ENCODE measurements around the gene IL13.

Gene IL13

DNA sequence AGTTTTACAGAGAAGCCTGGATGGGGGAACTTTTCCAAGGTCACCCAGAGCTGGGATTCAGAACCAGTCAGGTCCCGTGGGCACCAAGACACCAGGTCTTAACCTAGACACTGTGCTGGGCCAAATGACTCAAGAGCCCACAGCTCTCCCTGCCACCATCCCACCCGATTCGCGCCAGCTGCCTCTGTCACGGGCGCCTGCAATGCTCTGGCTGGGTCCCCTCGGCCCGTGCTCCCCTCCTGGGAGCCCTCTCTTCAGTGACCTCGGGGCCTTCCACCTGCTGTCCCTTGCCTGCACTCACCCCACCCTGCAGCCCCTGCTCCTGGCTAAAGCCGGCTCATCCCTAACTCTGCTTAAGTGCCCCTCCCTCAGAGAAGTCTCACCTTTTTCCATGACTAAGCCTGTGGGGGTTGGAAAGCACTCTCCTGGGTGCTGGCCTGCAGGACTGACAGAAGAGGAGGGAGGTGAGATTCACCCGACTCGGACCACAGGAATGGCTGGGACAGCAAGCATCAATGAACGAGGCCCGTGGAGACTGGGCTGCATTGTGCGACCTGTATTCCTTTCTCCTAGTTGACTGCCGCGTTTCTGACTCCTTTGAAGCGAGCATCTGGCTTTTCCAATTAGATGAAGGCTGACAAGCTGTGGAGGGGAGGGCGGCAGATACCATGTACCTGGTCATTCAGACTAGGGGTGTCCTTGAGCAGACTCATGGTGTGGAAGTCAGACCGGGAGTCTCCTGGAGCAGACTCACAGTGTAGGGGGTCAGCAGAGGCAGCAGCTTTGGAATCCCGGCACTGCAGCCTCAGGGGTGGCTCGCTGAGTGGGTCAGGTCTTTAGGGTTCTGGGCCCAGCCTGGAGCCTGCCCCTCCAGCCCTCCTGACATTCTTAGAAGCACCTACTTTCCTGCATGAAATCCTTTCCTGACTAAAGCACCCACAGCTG lies 10.1 kb downstream of the IL13 start:
- Histone ChIP-seq H3K9me3 (ENCODE audit: control insufficient read depth, low read length) (no peaks in the 10 kb centered on the region), H3K9ac (ENCODE audit: low read length) (no peak overlapping the region), H3K27me3 (ENCODE audit: control insufficient read depth, insufficient read depth, low read length) (no peaks in the 10 kb centered on the region), H3K36me3 (ENCODE audit: control insufficient read depth, insufficient read depth, low read length) (no peaks in the 10 kb centered on the region), H3K4me3 (ENCODE audit: low read length) (no peak overlapping the region), H3K4me1 (ENCODE audit: control insufficient read depth, insufficient read depth, low read length) (peaks cover 22% of the 10 kb centered on the region)

DNA sequence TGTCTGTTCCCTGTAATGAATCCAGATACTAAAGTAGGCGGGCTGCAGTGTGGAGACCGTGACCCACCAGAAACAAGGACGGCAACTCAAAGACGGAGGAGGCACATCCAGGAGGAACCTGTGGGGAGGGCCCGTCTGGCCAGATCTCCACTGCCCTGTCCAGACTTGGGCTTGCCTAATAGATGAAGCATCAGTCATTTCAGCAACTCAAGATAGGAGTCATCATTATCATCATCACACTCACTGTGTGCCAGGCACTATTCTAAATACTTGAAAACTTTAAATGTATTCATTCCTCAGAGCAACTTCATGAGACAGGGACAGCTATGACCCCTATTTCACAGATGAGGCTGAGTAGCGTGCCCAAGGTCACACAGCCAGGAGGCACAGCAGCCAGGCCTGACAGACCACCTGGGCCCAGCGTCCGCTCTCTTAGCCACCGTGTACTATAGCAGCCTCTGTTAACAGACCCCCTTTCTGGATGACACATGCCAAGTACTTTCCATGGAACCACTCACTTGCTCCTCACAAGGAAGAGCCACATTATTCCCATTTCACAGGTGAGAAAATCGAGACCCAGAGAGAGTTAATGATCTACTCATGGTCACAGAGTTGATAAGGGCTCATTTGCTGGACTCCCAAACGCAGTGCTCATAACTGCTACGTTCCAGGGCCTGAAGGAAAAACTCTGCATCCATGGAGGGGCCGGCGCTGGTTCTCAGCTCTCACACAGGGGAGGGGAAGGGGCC lies 10.9 kb downstream of the IL13 start:
- no peaks in the 10 kb centered on the region for H3K9me3 ChIP-seq (ENCODE audit: control insufficient read depth, low read length)
- H3K4me1 ChIP-seq (ENCODE audit: control insufficient read depth, insufficient read depth, low read length): peaks cover 20% of the 10 kb centered on the region
- H3K27me3 ChIP-seq (ENCODE audit: control insufficient read depth, insufficient read depth, low read length): no peaks in the 10 kb centered on the region
- no peak overlapping the region for H3K4me3 ChIP-seq (ENCODE audit: low read length)
- no peaks in the 10 kb centered on the region for H3K36me3 ChIP-seq (ENCODE audit: control insufficient read depth, insufficient read depth, low read length)
- no peak overlapping the region for H3K9ac ChIP-seq (ENCODE audit: low read length)

- no peaks in the 10 kb centered on the region for H3K36me3 ChIP-seq (ENCODE audit: control insufficient read depth, insufficient read depth, low read length)
- no peak overlapping the region for H3K4me3 ChIP-seq (ENCODE audit: low read length)
- H3K4me1 ChIP-seq (ENCODE audit: control insufficient read depth, insufficient read depth, low read length): peaks cover 19% of the 10 kb centered on the region
- H3K9ac ChIP-seq (ENCODE audit: low read length): no peak overlapping the region
- no peaks in the 10 kb centered on the region for H3K27me3 ChIP-seq (ENCODE audit: control insufficient read depth, insufficient read depth, low read length)
- H3K9me3 ChIP-seq (ENCODE audit: control insufficient read depth, low read length): no peaks in the 10 kb centered on the region
Observed at GRCh38 chr5:132669455-132669820, 11.5 kb downstream of the IL13 start.

- no peak overlapping the region for H3K4me3 ChIP-seq (ENCODE audit: low read length)
- H3K27me3 ChIP-seq (ENCODE audit: control insufficient read depth, insufficient read depth, low read length): no peaks in the 10 kb centered on the region
- peaks cover 25% of the 10 kb centered on the region for H3K4me1 ChIP-seq (ENCODE audit: control insufficient read depth, insufficient read depth, low read length)
- no peaks in the 10 kb centered on the region for H3K9me3 ChIP-seq (ENCODE audit: control insufficient read depth, low read length)
- no peaks in the 10 kb centered on the region for H3K36me3 ChIP-seq (ENCODE audit: control insufficient read depth, insufficient read depth, low read length)
- no peak overlapping the region for H3K9ac ChIP-seq (ENCODE audit: low read length)
Observed at GRCh38 chr5:132669966-132670882, 12.3 kb downstream of the IL13 start.

GRCh38 chr5:132671000-132671399 lies 13.0 kb downstream of the IL13 start:
- Histone ChIP-seq H3K9me3 (ENCODE audit: control insufficient read depth, low read length) (no peaks in the 10 kb centered on the region), H3K4me3 (ENCODE audit: low read length) (no peak overlapping the region), H3K36me3 (ENCODE audit: control insufficient read depth, insufficient read depth, low read length) (no peaks in the 10 kb centered on the region), H3K27me3 (ENCODE audit: control insufficient read depth, insufficient read depth, low read length) (no peaks in the 10 kb centered on the region), H3K9ac (ENCODE audit: low read length) (no peak overlapping the region), H3K4me1 (ENCODE audit: control insufficient read depth, insufficient read depth, low read length) (peaks cover 25% of the 10 kb centered on the region)

- Histone ChIP-seq H3K27me3 (ENCODE audit: control insufficient read depth, insufficient read depth, low read length) (no peaks in the 10 kb centered on the region), H3K9ac (ENCODE audit: low read length) (no peak overlapping the region), H3K9me3 (ENCODE audit: control insufficient read depth, low read length) (no peaks in the 10 kb centered on the region), H3K4me1 (ENCODE audit: control insufficient read depth, insufficient read depth, low read length) (peaks cover 32% of the 10 kb centered on the region), H3K36me3 (ENCODE audit: control insufficient read depth, insufficient read depth, low read length) (no peaks in the 10 kb centered on the region), H3K4me3 (ENCODE audit: low read length) (no peak overlapping the region)
Observed at GRCh38 chr5:132673488-132673887, 15.5 kb downstream of the IL13 start.

DNA sequence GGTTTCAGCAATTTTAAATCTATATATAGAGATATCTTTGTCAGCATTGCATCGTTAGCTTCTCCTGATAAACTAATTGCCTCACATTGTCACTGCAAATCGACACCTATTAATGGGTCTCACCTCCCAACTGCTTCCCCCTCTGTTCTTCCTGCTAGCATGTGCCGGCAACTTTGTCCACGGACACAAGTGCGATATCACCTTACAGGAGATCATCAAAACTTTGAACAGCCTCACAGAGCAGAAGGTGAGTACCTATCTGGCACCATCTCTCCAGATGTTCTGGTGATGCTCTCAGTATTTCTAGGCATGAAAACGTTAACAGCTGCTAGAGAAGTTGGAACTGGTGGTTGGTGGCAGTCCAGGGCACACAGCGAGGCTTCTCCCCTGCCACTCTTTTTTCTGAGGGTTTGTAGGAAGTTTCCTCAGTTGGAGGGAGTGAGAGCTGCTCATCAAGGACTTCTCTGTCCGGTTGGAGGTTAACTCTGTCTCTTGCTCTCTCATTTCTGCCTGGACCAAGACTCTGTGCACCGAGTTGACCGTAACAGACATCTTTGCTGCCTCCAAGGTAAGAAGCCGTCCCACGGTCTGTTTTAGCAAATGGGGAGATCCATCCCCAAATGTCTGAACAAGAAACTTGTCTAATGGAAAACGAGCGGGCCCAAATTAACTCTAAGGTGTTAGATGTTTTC lies 16.1 kb downstream of the IL13 start, which contains the start of gene IL4:
Gene IL4 (plus strand): TSS at position 51 of the 692 bp plus-strand sequence. CDS start 62 bp downstream, at position 113.
- no peaks in the 10 kb centered on the region for H3K27me3 ChIP-seq (ENCODE audit: control insufficient read depth, insufficient read depth, low read length)
- H3K4me3 ChIP-seq (ENCODE audit: low read length): no peak within 1 kb of the TSS
- peaks cover 32% of the 10 kb centered on the region for H3K4me1 ChIP-seq (ENCODE audit: control insufficient read depth, insufficient read depth, low read length)
- H3K36me3 ChIP-seq (ENCODE audit: control insufficient read depth, insufficient read depth, low read length): no peaks in the 10 kb centered on the region
- no peaks in the 10 kb centered on the region for H3K9me3 ChIP-seq (ENCODE audit: control insufficient read depth, low read length)
- no peak within 1 kb of the TSS for H3K9ac ChIP-seq (ENCODE audit: low read length)

DNA sequence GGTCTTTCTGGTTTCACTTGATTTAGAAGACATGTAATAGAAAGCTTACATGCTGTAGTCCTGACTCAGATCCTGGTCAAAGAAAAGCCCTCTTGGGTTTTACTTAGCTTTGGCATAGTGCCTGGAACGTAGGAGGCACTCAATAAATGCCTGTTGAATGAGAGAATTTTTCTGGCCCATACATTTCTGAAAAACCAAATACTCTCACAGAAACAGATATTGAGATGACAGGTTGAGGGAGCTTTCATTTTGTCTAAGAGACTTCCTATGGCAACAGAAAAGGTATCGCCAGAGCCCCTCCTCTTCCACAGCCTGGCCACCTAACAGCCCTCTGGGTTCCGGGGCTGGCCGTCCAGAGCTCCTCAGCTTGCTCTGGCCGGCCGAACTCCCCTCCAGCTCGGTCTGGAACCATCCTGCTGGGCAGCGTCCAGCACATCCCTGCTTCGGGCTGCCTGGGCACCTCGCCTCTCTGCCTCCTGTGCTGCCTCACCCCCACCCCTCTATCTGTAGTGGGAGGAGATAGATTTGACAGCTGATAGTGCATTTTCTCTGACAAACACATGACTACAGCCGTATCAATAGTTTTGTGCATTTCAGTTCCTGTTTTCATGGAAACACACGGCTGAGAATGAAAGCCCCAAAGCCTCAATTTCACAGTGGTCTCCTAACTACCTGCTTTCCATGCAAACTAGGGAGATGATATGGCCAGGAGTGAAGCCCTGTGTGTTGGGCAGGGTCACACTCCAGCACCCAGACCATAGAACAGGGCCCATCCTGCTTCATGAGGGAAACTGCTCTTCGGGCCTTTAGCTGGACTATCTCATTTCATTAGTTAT lies 16.9 kb downstream of the IL13 start:
- Histone ChIP-seq H3K4me1 (ENCODE audit: control insufficient read depth, insufficient read depth, low read length) (peaks cover 36% of the 10 kb centered on the region), H3K9me3 (ENCODE audit: control insufficient read depth, low read length) (no peaks in the 10 kb centered on the region), H3K27me3 (ENCODE audit: control insufficient read depth, insufficient read depth, low read length) (no peaks in the 10 kb centered on the region), H3K4me3 (ENCODE audit: low read length) (no peak overlapping the region), H3K36me3 (ENCODE audit: control insufficient read depth, insufficient read depth, low read length) (no peaks in the 10 kb centered on the region), H3K9ac (ENCODE audit: low read length) (no peak overlapping the region)

GRCh38 chr5:132675936-132676689 lies 18.1 kb downstream of the IL13 start:
- H3K4me3 ChIP-seq (ENCODE audit: low read length): no peak overlapping the region
- no peaks in the 10 kb centered on the region for H3K36me3 ChIP-seq (ENCODE audit: control insufficient read depth, insufficient read depth, low read length)
- H3K27me3 ChIP-seq (ENCODE audit: control insufficient read depth, insufficient read depth, low read length): no peaks in the 10 kb centered on the region
- no peaks in the 10 kb centered on the region for H3K9me3 ChIP-seq (ENCODE audit: control insufficient read depth, low read length)
- H3K9ac ChIP-seq (ENCODE audit: low read length): no peak overlapping the region
- peaks cover 38% of the 10 kb centered on the region for H3K4me1 ChIP-seq (ENCODE audit: control insufficient read depth, insufficient read depth, low read length)

- H3K27me3 ChIP-seq (ENCODE audit: control insufficient read depth, insufficient read depth, low read length): no peaks in the 10 kb centered on the region
- H3K4me3 ChIP-seq (ENCODE audit: low read length): no peak overlapping the region
- H3K9ac ChIP-seq (ENCODE audit: low read length): no peak overlapping the region
- H3K36me3 ChIP-seq (ENCODE audit: control insufficient read depth, insufficient read depth, low read length): no peaks in the 10 kb centered on the region
- peaks cover 38% of the 10 kb centered on the region for H3K4me1 ChIP-seq (ENCODE audit: control insufficient read depth, insufficient read depth, low read length)
- no peaks in the 10 kb centered on the region for H3K9me3 ChIP-seq (ENCODE audit: control insufficient read depth, low read length)
Observed at GRCh38 chr5:132677191-132677590, 19.2 kb downstream of the IL13 start.

Measured in mucosa of stomach (tissue), 1 donor.